Smooth muscle cell (in vitro differentiated cells): ENCODE data around the gene CHMP5. TPM values are rescaled to one million over a fixed set of nuclear protein-coding genes. Genes with fewer than 3 reads are reported as not detected.
A peak's percentile ranks its signal among the peaks of the same experiment; 100 is the strongest.

Experiments used
- DNase-seq: peaks from one replicate; lab custom pipeline; 2025; ENCODE audit not compliant: unreplicated experiment; lab: John Stamatoyannopoulos, UW
- H2AFZ ChIP-seq: fragments of 200-600 bp; sonication (generic); 2 replicates; pipeline ENCODE4 v1.6.0; 2016; ENCODE audit warnings: antibody characterized with exemption, low read depth, mild to moderate bottlenecking
- H3F3A ChIP-seq: fragments of 200-600 bp; sonication (generic); 2 replicates; pipeline ENCODE4 v1.6.0; 2017; ENCODE audit warnings: antibody characterized with exemption, low read depth
- H3K27ac ChIP-seq: fragments of 200-600 bp; sonication (generic); 2 replicates; pipeline ENCODE4 v1.5.1; 2016; ENCODE audit warnings: low read depth, mild to moderate bottlenecking
- H3K27me3 ChIP-seq: fragments of 200-600 bp; sonication (generic); 2 replicates; pipeline ENCODE4 v1.6.1; 2016; ENCODE audit warnings: low read depth, mild to moderate bottlenecking
- H3K36me3 ChIP-seq: fragments of 200-600 bp; sonication (generic); 2 replicates; pipeline ENCODE4 v1.5.1; 2016; ENCODE audit warnings: low read depth
- H3K4me1 ChIP-seq: fragments of 200-600 bp; sonication (generic); 2 replicates; pipeline ENCODE4 v1.5.1; 2016; ENCODE audit warnings: low read depth
- H3K4me2 ChIP-seq: fragments of 200-600 bp; sonication (generic); 2 replicates; pipeline ENCODE4 v1.6.0; 2016; ENCODE audit warnings: mild to moderate bottlenecking
- H3K4me3 ChIP-seq: fragments of 200-600 bp; sonication (generic); 2 replicates; pipeline ENCODE4 v1.5.1; 2016; ENCODE audit warnings: mild to moderate bottlenecking
- H3K79me2 ChIP-seq: fragments of 200-600 bp; sonication (generic); 2 replicates; pipeline ENCODE4 v1.6.0; 2016; ENCODE audit warnings: low read depth, mild to moderate bottlenecking
- H3K9ac ChIP-seq: fragments of 200-600 bp; sonication (generic); 2 replicates; pipeline ENCODE4 v1.6.0; 2016; ENCODE audit warnings: low read depth
- H3K9me3 ChIP-seq: fragments of 200-600 bp; sonication (generic); replicated peaks from 2 replicates; pipeline ENCODE4 v1.5.1; 2016; ENCODE audit warnings: low read depth
- H4K20me1 ChIP-seq: fragments of 200-600 bp; sonication (generic); 2 replicates; pipeline ENCODE4 v1.6.0; 2016; ENCODE audit warnings: low read depth
- CTCF ChIP-seq: fragments of 200-600 bp; sonication (generic); IDR thresholded peaks from 2 replicates; pipeline ENCODE4 v1.5.1; 2017; ENCODE audit warnings: borderline replicate concordance, mild to moderate bottlenecking, antibody characterized with exemption; ENCODE audit not compliant: insufficient read depth, poor library complexity, severe bottlenecking
- WGBS: methylation state at CpG from one replicate; pipeline ENCODE4 v1.1.7; 2016; ENCODE audit warnings: low lambda C conversion rate; 5-methylcytosine and 5-hydroxymethylcytosine counted together
- polyA plus RNA-seq: library from polyadenylated mRNA; unstranded; fragments of >200 nt; fragmentation: Nextera tagmentation; extraction: Ambion mirVana; gene quantifications from 2 replicates; pipeline ENCODE4 v1.2.1, GENCODE V29; 2016
- total RNA-seq: library from RNA; depleted of rRNA; stranded (reverse); fragments of >200 nt; gene quantifications from 2 replicates; pipeline ENCODE4 v1.2.3, GENCODE V29; 2014

CHMP5 gene
- total and polyA plus RNA-seq, 2 experiments from 2014 or later: 99.3 to 112 TPM

- Histone ChIP-seq H2AFZ (no peak overlapping the region), H4K20me1 (peaks cover 29% of the 10 kb centered on the region), H3F3A (no peaks in the 10 kb centered on the region), H3K4me3 (no peak overlapping the region), H3K27me3 (no peaks in the 10 kb centered on the region), H3K9ac (no peak overlapping the region), H3K4me2 (no peak overlapping the region), H3K36me3 (peaks cover 19% of the 10 kb centered on the region), H3K27ac (peak overlapping the region; percentile 11), H3K79me2 (peaks cover 73% of the 10 kb centered on the region), H3K9me3 (no peaks in the 10 kb centered on the region), H3K4me1 (no peaks in the 10 kb centered on the region)
- WGBS: 93% methylated on average over 1 of the region's 1 CpG
- DNase-seq: no peak
- TF ChIP-seq CTCF: no peak
Observed at GRCh38 chr9:33297432-33297831, 32.6 kb downstream of the CHMP5 start.

- Histone ChIP-seq H3K4me1 (no peaks in the 10 kb centered on the region), H3K9ac (no peak overlapping the region), H3K9me3 (no peaks in the 10 kb centered on the region), H2AFZ (no peak overlapping the region), H3K4me2 (no peak overlapping the region), H3K36me3 (peaks cover 31% of the 10 kb centered on the region), H3K27me3 (no peaks in the 10 kb centered on the region), H4K20me1 (peaks cover 29% of the 10 kb centered on the region), H3F3A (no peaks in the 10 kb centered on the region), H3K4me3 (no peak overlapping the region), H3K79me2 (peaks cover 42% of the 10 kb centered on the region), H3K27ac (no peak overlapping the region)
- no peak for DNase-seq
- WGBS: 93% methylated on average over 2 of the region's 2 CpGs
- no peak for TF ChIP-seq CTCF
Observed at GRCh38 chr9:33300546-33300945, 35.7 kb downstream of the CHMP5 start.

GRCh38 chr9:33304362-33304761 lies 39.5 kb downstream of the CHMP5 start:
- WGBS: 98% methylated on average over 1 of the region's 1 CpG
- Histone ChIP-seq H3K4me1 (no peaks in the 10 kb centered on the region), H3K79me2 (peaks cover 14% of the 10 kb centered on the region), H3F3A (no peaks in the 10 kb centered on the region), H2AFZ (no peak overlapping the region), H4K20me1 (peaks cover 9% of the 10 kb centered on the region), H3K9me3 (no peaks in the 10 kb centered on the region), H3K4me2 (no peak overlapping the region), H3K27me3 (no peaks in the 10 kb centered on the region), H3K27ac (no peak overlapping the region), H3K4me3 (no peak overlapping the region), H3K9ac (no peak overlapping the region), H3K36me3 (peaks cover 35% of the 10 kb centered on the region)
- DNase-seq: no peak
- TF ChIP-seq CTCF: no peak

GRCh38 chr9:33306037-33306436 lies 41.2 kb downstream of the CHMP5 start:
- Histone ChIP-seq H3K4me3 (no peak overlapping the region), H2AFZ (no peak overlapping the region), H3K9ac (no peak overlapping the region), H3K4me2 (no peak overlapping the region), H3K36me3 (peaks cover 38% of the 10 kb centered on the region), H3K27ac (peak overlapping the region; percentile 56), H3K9me3 (no peaks in the 10 kb centered on the region), H3K27me3 (no peaks in the 10 kb centered on the region), H3F3A (no peaks in the 10 kb centered on the region), H3K4me1 (no peaks in the 10 kb centered on the region), H4K20me1 (peaks cover 8% of the 10 kb centered on the region), H3K79me2 (peaks cover 9% of the 10 kb centered on the region)
- no peak for TF ChIP-seq CTCF
- no peak for DNase-seq
- 92% methylated on average over 3 of the region's 3 CpGs for WGBS
